Measurements from ENCODE around the gene MPLKIP. TPM values are rescaled to one million over a fixed set of nuclear protein-coding genes. Genes with fewer than 3 reads are reported as not detected.
"Not testable (repeated sequence)": the region's sequence is repeated elsewhere in the genome, so short reads cannot be mapped to it uniquely, and the experiment has no call there.

MPLKIP gene
- total RNA-seq, 2 experiments from 2014 or later, result 43.8 to 50.0 TPM

- H3K4me3 Mint-ChIP-seq, result no peak overlapping the region
- H3K27ac Mint-ChIP-seq, result no peak overlapping the region
- H3K9me3 Mint-ChIP-seq, result peaks cover 1% of the 10 kb centered on the region
- ChIA-PET CTCF (no interaction called here), POLR2A (no interaction called here)
- ATAC-seq (no peak), DNase-seq (no peak)
- no peaks in the 10 kb centered on the region for H3K36me3 Mint-ChIP-seq (ENCODE audit: low read depth)
- intact Hi-C loops (cut with micrococcal nuclease), result no loop called here
- TF ChIP-seq CTCF (IDR thresholded peaks at IDR 0.05), result no peak
- peaks cover 6% of the 10 kb centered on the region for H3K27me3 Mint-ChIP-seq
- no peaks in the 10 kb centered on the region for H3K4me1 Mint-ChIP-seq (ENCODE audit: low read depth)
Measured at GRCh38 chr7:40148671-40149070, 14.2 kb upstream of the MPLKIP start.

- intact Hi-C loops (cut with micrococcal nuclease); H3K27ac Mint-ChIP-seq; H3K9me3 Mint-ChIP-seq; H3K36me3 Mint-ChIP-seq (ENCODE audit: low read depth); ATAC-seq; H3K4me1 Mint-ChIP-seq (ENCODE audit: low read depth); H3K4me3 Mint-ChIP-seq; CTCF ChIA-PET; POLR2A ChIA-PET; DNase-seq; H3K27me3 Mint-ChIP-seq: not testable (repeated sequence)
Measured at GRCh38 chr7:40148247-40148580, 13.8 kb upstream of the MPLKIP start.

- no peak overlapping the region for H3K27ac Mint-ChIP-seq
- no peaks in the 10 kb centered on the region for H3K4me1 Mint-ChIP-seq (ENCODE audit: low read depth)
- no peak for TF ChIP-seq CTCF (IDR thresholded peaks at IDR 0.05)
- H3K9me3 Mint-ChIP-seq, result peaks cover 1% of the 10 kb centered on the region
- H3K36me3 Mint-ChIP-seq (ENCODE audit: low read depth), result no peaks in the 10 kb centered on the region
- DNase-seq (no peak), ATAC-seq (no peak)
- intact Hi-C loops (cut with micrococcal nuclease), result no loop called here
- ChIA-PET CTCF (no interaction called here), POLR2A (no interaction called here)
- no peak overlapping the region for H3K4me3 Mint-ChIP-seq
- peaks cover 5% of the 10 kb centered on the region for H3K27me3 Mint-ChIP-seq
Measured at GRCh38 chr7:40147371-40148246, 13.2 kb upstream of the MPLKIP start.

- H3K4me1 Mint-ChIP-seq (ENCODE audit: low read depth); H3K4me3 Mint-ChIP-seq; H3K9me3 Mint-ChIP-seq; H3K36me3 Mint-ChIP-seq (ENCODE audit: low read depth); DNase-seq; CTCF ChIA-PET; H3K27ac Mint-ChIP-seq; H3K27me3 Mint-ChIP-seq; intact Hi-C loops (cut with micrococcal nuclease); ATAC-seq: not testable (repeated sequence)
- POLR2A ChIA-PET, result interaction anchor here (0.6 to 0.7 kb wide), 2 partner anchors 382 to 590 kb away, joined by 4 to 5 read pairs; no protein-coding TSS in a partner anchor
Measured at GRCh38 chr7:40145596-40146130, 11.2 kb upstream of the MPLKIP start.

GRCh38 chr7:40141916-40142315 lies 7.5 kb upstream of the MPLKIP start:
- H3K36me3 Mint-ChIP-seq (ENCODE audit: low read depth); DNase-seq; H3K27me3 Mint-ChIP-seq; H3K4me3 Mint-ChIP-seq; H3K4me1 Mint-ChIP-seq (ENCODE audit: low read depth); H3K9me3 Mint-ChIP-seq; H3K27ac Mint-ChIP-seq; CTCF ChIA-PET; ATAC-seq; intact Hi-C loops (cut with micrococcal nuclease); POLR2A ChIA-PET: not testable (repeated sequence)

GRCh38 chr7:40139891-40140290 lies 5.5 kb upstream of the MPLKIP start:
- POLR2A ChIA-PET; H3K4me1 Mint-ChIP-seq (ENCODE audit: low read depth); H3K36me3 Mint-ChIP-seq (ENCODE audit: low read depth); ATAC-seq; H3K9me3 Mint-ChIP-seq; CTCF ChIA-PET; H3K4me3 Mint-ChIP-seq; H3K27ac Mint-ChIP-seq; intact Hi-C loops (cut with micrococcal nuclease); DNase-seq; H3K27me3 Mint-ChIP-seq: not testable (repeated sequence)

GRCh38 chr7:40138973-40139372 lies 4.6 kb upstream of the MPLKIP start:
- no peak for DNase-seq
- no peak for TF ChIP-seq CTCF (IDR thresholded peaks at IDR 0.05)
- no peak overlapping the region for H3K27ac Mint-ChIP-seq
- no peak for ATAC-seq
- CTCF ChIA-PET, result no interaction called here
- no peaks in the 10 kb centered on the region for H3K4me1 Mint-ChIP-seq (ENCODE audit: low read depth)
- peaks cover 2% of the 10 kb centered on the region for H3K27me3 Mint-ChIP-seq
- intact Hi-C loops (cut with micrococcal nuclease), result no loop called here
- no peak overlapping the region for H3K4me3 Mint-ChIP-seq
- POLR2A ChIA-PET, result no interaction called here
- no peaks in the 10 kb centered on the region for H3K36me3 Mint-ChIP-seq (ENCODE audit: low read depth)
- H3K9me3 Mint-ChIP-seq, result no peaks in the 10 kb centered on the region
